8988T (cell line): Measurements from ENCODE around the gene OGDH.
"Not testable (repeated sequence)": the region's sequence is repeated elsewhere in the genome, so short reads cannot be mapped to it uniquely, and the experiment has no call there.

Experiments
- DNase-seq: peaks from one replicate; pipeline ENCODE4 v3.0.0; 2011

Gene OGDH

GRCh38 chr7:44606341-44607140 lies at the start of gene OGDH:
Gene OGDH (plus strand): TSS chr7:44606627. CDS start chr7:44624344, 17,717 bp downstream.
- peak; percentile 87 for DNase-seq

GRCh38 chr7:44557485-44557884 lies 48.9 kb upstream of the OGDH start:
- DNase-seq: no peak

- no peak for DNase-seq
These were observed 46.9 kb upstream of the OGDH start for GRCh38 chr7:44559485-44559884.

- DNase-seq: no peak
These were observed 44.9 kb upstream of the OGDH start for GRCh38 chr7:44561481-44561880.

- no peak for DNase-seq
These were observed 44.3 kb upstream of the OGDH start for GRCh38 chr7:44561962-44562621.

- not testable (repeated sequence) for DNase-seq
These were observed 43.8 kb upstream of the OGDH start for GRCh38 chr7:44562622-44562962.

- no peak for DNase-seq
These were observed 43.2 kb upstream of the OGDH start for GRCh38 chr7:44563171-44563679.

GRCh38 chr7:44564606-44565005 lies 41.8 kb upstream of the OGDH start:
- DNase-seq: no peak

GRCh38 chr7:44565097-44565794 lies 41.2 kb upstream of the OGDH start:
- DNase-seq: no peak

- DNase-seq: no peak
These were observed 40.5 kb upstream of the OGDH start for GRCh38 chr7:44565795-44566559.

- no peak for DNase-seq
These were observed 39.7 kb upstream of the OGDH start for GRCh38 chr7:44566680-44567079.

- no peak for DNase-seq
These were observed 38.5 kb upstream of the OGDH start for GRCh38 chr7:44567884-44568283.

GRCh38 chr7:44568771-44569560 lies 37.5 kb upstream of the OGDH start:
- no peak for DNase-seq

GRCh38 chr7:44569959-44570358 lies 36.5 kb upstream of the OGDH start:
- DNase-seq: no peak

- no peak for DNase-seq
These were observed 33.7 kb upstream of the OGDH start for GRCh38 chr7:44572771-44573170.

- peak; percentile 80 for DNase-seq
These were observed 32.8 kb upstream of the OGDH start, which contains the start of gene DDX56 for GRCh38 chr7:44573464-44574286. Gene DDX56 (minus strand): TSS chr7:44573908. CDS start chr7:44573895, 13 bp downstream.

- no peak for DNase-seq
These were observed 32.0 kb upstream of the OGDH start for GRCh38 chr7:44574287-44574872.

GRCh38 chr7:44575054-44575453 lies 31.4 kb upstream of the OGDH start:
- no peak for DNase-seq

- DNase-seq: no peak
These were observed 30.2 kb upstream of the OGDH start for GRCh38 chr7:44576228-44576627.
